ENCODE measurements around the gene SDR42E2.
"Not testable (repeated sequence)": the region's sequence is repeated elsewhere in the genome, so short reads cannot be mapped to it uniquely, and the experiment has no call there.

SDR42E2 gene

DNA sequence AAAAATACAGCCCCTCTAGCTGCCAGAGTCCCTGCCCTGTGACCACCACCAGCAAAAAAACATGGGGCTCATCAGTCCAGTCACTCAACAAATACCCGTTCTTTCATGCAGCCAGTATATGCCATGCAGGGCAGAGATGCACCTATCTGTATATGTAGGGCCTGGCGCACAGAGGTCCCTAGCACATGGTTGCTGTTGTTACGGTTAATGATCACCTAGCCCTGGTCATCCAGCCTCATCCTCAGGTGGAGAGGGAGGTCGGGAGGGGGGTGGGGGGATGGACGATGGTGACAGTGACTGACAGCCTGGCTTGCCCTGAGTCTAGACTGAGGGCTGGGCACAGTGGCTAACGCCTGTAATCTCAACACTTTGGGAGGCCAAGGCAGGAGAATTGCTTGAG lies 1.5 kb downstream of the SDR42E2 start:
- no peak for DNase-seq

DNA sequence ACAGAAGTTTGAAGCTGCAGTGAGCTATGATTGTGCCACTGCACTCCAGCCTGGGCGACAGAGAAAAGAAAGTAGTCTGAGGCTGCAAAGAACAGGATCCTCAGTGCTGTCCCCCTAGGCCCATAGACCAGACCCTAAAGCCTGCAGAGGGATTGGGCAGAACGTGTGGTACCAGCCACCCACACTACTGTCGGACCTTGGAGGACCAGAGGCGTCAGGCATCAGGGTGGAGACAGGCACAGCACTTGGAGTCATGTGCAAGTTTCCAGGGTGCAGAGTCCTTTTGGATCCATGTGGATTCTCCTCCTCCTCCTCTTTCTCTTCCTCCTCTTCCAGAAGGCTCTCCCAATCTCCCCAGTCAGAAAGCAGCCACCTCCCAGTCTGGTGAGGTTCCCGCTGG lies 2.2 kb downstream of the SDR42E2 start:
- no peak for DNase-seq

DNA sequence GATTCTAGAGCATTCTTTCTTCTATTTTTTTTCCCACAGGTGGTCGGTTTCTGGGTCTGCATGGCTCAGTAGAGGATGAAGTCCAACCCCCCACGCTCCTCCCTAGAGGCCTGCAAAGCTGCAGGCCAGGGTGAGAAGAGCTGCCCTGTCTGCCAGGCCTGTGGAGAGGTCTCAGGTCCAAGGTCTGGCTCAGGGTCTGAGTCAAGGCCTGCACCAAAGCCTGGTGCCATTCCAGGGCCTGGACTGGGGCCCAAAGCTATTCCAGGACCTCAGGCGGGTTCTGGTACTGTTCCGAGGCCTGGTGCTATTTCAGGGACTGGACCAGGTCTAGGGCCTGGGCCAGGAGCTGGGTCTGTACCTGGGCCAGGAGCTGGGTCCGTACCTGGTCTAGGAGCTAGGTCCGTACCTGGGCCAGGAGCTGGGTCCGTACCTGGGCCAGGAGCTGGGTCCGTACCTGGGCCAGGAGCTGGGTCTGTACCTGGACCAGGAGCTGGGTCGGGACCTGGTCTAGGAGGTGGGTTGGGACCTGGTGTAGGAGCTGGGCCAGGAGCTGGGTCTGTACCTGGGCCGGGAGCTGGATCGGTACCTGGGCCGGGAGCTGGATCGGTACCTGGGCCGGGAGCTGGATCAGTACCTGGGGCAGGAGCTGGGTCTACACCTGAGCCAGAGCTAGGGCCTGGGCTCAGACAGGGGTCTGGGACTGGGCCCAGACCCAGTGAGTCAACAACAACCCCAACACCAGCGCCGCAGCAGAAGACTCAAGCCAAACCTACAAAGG lies 3.4 kb downstream of the SDR42E2 start:
- no peak for DNase-seq

DNA sequence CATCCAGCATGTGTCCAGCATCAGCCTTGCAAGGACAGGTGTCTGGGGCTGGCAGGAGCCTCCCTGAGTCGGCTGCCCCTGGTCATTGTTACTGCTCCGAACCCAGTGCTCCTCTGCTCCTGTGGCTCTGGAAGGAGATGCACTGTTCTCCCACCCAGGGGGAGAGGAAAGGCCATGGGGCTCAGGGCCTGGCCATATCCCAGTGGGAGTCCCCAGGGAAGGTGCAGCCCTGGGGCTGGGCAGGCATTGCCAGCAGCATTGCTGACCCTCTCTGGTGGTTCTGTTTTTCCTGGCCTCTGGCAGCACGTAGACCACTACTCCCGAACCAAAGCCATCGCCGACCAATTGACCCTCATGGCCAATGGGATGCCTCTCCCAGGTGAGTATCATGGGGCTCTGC lies 9.6 kb downstream of the SDR42E2 start:
- no peak for DNase-seq

DNA sequence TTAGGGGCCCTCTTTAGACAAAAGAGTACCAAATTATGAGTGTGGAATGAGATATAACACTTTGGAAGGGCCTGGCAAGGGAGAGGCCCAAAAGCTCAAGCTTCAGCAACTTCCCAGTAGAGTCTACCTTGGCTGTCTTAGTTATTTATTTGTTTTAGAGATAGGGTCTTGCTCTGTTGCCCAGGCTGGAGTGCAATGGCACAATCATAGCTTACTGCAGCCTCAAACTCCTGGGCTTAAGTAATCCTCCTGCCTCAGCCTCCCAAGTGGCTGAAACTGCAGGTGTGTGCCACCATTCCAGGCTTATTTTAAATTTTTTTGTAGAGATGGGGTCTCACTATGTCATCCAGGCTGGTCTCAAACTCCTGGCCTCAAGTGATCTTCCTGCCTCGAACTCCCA lies 10.3 kb downstream of the SDR42E2 start:
- not testable (repeated sequence) for DNase-seq

DNA sequence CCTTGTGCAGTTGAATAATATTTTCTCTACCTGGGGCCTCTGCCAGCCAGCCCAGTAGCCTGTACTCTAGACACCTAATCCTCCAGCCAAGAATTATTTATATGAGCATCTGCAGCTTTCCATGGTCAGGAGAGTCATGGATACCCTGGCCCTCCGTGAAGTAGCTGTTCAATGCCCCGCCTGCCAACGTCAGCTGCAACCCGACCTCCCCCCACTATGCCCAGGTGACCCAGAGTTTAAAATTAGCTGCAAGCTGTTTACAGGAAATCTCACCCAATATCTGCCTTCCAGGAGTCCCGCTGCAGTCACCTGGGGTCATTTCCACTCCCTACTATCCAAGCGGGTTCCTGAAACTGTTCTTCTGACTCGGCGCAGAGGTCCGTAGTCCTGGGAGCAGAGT lies 12.3 kb downstream of the SDR42E2 start:
- DNase-seq: no peak

DNA sequence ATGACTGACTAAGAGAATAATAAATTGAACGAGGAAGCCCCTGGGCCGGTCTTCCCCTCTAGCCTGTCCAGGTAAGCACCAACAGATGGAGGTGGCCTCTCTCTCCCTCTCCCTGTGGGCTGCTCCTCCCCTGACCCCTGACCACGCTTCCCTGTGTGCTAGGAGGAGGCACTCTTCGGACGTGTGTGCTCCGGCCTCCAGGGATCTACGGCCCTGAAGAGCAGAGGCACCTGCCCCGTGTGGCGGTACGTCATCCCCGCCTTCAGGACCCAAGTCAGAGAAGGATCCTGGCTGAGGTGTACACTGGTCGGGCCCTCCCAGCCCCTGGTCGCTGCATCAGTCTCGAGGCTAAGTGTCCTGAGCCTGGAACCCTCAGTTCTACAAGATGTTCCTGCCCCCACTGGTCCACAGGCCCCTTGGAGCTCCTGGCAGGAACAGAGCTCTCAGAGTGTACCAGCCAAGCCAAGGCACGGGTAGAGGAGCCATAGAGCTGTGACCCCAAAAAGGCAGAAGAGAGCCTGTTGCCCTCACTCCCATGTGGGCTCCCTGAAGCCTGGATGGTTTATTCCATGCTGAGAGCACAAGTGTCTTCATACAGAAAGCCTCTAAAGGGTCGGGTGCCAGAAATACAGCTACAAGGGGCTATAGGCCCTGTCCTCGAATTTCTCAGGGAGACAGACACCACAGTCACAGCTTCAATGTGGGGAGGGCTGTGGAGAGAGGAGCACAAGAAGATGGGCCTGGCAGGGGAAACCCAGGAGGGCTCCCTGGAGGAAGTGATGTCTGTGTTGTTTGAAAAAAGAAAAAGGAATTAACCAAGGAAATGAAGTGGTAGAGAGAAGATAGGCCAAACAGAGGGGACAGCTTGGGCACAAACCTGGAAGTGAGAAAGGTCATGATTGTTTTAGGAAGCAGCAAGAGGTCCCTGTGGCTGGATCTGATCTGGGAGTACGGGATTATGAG lies 15.9 kb downstream of the SDR42E2 start:
- no peak for DNase-seq

DNA sequence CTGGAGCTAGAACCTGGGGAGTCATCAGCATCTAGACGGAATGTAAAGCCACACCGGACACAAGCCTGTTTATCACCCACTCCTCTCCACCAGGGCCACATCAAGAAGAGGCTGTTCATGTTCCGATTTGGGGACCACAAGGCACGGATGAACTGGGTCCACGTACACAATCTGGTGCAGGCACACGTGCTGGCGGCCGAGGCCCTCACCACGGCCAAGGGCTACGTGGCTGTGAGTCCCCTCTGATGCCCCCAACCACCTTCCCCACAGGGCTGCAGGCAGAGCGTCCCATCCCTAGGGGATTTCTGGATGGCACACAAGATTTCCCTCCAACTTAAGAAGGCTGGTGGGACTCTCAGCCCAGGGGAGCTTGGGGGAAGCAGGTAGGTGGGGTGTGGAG lies 19.1 kb downstream of the SDR42E2 start:
- DNase-seq: no peak

DNA sequence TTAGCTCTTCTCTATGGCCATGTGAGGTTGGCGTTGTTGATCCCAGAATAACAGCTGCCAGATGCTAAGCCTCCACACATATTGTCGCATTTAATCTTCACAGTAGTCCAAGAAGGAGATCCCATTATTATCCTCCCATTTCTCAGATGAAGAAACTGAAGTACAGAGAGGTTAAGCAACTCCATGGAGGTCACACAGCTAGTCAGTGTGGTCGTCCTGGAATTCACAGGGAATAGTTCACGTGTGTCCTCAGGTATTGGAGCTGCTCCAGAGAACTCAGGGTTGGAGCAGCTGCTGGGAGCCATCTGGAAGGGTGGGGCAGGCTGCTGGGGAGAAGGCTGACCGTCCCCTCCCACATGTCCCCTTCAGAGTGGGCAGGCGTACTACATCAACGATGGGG lies 19.5 kb downstream of the SDR42E2 start:
- DNase-seq: no peak

DNA sequence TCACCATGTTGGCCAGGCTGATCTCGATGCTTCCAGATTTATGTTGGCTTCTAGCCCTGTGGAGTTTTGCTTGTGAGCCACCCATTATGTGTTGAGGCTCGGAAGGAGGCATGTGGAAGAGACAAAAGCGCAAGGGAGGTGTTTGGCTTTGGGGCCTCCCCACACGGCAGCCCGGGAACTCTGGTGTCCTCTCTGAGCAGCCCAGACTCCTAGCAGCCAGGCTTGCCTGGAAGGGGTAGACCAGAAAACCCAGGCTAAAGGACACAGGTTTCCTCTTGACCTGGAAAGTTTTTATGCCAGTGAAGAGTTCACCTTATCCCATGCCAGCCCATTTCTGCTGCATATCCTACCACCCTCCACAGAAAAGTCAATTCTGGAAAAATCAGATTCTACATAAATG lies 21.0 kb downstream of the SDR42E2 start:
- DNase-seq: no peak

DNA sequence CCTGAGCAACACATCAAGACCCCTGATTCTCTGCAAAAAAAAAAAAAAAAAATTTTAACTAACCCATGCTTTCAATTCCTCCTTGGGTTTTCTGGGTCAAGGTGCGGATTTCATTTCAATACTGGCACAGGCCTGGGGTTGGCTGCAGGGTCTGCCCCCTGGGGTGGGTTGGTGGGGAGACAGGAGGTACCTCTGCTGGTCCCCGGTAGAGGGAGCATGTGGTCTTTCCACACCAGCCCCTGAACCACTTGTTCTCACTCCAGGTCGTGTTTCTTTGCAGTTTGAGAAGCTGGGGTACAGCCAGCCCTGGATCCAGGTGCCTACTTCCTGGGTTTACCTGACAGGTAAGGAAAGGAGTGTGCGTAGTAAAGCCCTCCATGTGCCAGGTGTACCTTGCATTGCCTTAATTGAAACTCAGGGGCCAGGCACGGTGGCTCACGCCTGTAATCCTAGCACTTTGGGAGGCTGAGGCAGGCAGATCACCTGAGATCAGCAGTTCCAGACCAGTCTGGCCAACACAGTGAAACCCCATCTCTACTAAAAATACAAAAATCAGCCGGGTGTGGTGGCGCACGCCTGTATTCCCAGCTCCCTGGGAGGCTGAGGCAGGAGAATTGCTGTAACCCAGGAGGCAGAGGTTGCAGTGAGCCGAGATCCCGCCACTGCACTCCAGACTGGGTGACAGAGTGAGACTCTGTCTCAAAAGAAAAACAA lies 21.8 kb downstream of the SDR42E2 start:
- no peak for DNase-seq

DNA sequence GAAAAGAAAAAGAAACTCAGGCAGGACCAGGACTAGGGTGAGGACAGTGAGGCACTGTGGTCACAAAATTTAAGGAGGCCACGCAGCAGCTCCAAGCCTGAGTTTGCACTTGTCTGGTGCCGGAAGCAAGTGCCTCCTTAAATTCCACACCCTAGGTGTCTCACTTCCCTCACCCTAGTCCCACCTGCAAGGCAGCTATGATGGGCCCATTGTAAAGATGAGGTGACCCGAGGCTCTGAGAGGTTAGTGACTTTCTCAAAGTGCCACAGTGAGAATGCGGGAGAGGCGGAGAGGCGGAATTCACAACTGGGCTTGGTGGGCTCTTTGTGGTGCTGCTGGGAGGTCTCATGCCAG lies 22.3 kb downstream of the SDR42E2 start:
- DNase-seq: no peak

DNA sequence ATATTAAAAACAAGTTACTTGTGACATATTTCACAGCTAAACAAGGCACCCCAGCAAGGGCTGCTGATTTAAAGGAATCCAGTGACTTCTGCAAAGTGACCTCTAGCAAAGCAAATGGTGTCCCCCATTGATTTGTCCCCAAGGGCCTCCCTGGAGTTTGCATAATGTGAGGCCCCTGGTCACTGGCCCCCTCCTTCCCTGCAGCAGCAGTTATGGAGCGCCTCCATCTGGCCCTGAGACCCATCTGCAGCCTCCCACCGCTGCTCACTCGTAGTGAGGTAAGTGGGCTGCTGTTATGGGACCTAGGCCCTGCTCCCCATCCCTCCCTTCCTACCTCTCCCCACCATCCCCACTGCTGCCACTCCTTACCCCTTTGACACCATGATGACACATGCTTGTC lies 24.2 kb downstream of the SDR42E2 start:
- DNase-seq: no peak

DNA sequence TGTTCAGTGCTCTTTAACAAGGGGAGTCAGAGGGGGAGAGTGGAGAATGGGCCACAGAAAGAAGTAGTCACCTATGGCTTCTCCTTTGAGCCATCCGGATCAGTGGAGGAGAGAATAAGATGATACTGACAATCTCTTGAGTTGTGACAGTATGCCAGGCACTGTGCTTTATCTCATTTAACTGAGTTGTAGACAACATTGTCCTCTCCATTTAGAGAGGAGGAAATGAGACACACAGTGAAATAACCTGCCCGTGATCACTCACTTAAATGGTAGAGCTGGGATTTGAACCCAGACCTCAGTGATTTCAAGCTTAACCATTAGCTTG lies 25.9 kb downstream of the SDR42E2 start:
- no peak for DNase-seq

DNA sequence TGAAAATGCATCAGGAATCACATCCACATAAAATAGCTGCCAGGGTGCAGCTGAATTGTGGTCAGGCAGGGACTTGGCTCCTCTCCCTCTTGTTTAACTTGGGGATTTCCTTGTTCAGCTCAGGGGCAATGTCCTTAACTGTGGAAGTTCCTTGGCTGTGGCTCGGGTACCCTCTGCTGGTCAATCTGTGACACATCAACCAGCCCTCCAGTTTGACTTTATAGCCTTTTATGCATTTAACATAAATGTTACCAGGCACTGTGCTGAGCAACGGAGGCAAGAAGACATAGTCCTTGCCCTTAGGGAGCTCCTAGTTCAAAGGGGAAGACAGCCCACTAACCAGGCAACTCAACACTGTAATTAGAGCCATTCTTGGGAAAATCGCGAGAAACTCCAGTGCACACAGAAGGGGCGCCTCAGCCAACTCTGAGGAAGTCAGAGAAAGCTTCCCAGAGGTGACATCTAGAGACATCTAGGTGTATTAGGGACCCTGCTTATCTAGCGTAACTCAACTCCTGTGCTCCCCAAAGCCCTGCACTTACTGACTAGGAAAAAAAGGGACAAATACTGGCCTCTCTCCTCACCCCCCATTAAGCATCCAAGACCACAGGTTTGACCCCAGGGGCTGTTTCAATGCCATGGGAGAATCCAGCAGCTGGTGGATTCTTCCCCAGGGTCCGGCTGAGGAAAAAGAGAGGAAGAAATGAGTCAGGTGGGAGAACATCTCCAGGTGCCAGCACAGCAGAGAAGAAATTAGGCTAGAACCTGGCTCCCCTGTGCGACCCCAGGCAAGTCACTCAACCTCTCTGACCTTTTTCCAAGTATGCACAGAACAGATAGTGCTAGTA lies 26.5 kb downstream of the SDR42E2 start:
- DNase-seq: peak; percentile 22 to 66

DNA sequence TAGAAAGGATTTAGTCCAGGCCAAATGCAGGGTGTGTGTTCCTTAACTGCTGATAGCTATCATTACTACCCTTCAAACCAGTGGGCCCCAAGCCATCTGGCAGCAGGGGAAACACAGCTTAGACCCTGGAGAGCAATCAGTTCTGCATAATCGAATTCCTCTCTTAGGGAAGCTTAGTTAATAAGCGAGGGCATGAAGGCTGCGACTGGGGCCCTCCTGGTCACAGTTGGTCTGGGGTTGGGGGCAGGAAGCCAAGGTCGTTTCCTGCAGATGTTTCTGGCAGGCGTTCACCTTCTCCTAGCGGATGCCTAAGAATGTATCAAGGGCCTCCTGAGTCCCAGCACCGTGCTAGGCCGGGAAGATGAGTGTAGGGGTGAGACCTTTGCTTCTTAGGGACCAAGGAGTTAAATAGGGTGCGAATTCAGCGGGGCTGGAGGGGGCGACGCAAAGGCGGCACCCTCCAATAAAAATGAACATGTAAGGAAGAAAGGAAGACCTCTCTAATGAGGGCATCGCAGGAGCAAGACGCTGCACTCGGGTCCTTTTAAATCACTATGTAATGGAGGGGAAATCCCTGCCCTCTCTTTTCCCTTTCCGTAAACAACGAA lies 27.3 kb downstream of the SDR42E2 start:
- DNase-seq: no peak

DNA sequence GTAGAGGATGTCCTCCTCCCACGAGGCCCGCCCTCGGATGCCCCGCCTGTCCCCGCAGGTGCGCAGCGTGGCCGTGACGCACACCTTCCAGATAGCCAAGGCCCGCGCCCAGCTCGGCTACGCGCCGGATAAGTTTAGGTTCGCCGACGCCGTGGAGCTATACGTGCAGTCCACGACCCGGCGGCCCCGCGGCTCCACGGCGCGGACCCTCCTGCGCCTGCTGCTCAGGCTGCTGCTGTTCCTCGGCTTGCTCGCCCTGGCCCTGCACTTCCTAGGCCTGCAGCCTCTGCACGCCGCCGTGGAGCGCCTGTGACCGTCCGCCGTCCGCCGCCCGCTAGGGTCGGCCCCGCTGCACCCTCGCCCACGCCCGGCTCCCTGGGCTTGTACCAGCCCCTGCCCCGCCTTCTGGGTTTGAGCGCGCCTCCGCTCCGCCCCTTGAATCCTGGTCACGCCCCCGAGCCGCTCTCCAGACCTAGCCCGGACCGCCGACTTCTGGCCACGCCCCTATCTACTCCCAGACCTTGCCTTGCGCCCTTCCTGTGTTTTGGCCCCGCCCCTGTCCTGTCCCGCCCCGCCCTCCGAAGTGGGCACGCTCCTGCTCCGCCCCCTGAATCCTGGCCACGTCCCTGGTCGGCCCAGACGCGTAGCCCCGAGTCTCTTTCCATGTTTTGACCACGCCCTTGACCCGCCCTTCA lies 27.9 kb downstream of the SDR42E2 start:
- peak in 1 of 2 donors; percentile 100 for DNase-seq

DNA sequence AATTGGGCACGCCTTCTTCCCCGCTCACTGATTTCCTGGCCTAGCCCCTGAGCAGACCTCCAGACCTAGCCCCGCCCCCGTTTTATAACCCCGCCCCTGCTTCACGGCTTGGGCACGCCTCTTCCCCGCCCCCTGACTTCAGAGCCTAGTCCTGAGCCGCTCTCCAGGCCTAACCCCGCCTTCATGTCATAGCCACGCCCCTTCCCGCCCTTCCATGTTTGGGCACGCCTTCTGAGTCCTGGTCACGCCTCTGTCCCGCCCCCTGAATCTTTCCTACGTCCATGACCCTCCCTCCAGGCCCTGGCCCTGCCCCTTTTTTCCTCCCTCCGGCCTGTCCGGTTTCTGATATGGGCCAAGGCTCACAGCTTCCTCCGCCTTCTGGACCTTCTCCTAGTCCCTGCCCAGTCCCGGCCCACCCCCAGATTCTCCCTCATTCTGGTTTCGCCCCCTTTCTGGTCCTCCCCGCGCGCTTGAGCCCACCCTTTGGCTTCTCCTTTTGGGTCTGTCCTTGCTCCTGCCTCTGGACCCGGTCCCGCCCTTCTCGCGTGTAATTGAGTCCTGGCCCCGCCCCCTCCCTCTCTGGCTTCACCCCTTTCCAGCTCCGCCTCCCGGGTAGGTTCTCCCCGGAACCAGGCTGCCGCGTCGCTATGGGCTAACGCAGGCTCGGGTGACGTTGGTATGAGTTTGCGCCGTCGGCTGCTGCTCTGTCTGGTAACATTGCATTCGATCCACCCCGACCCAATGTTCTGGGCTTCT lies 28.6 kb downstream of the SDR42E2 start:
- peak; percentile 100 for DNase-seq

DNA sequence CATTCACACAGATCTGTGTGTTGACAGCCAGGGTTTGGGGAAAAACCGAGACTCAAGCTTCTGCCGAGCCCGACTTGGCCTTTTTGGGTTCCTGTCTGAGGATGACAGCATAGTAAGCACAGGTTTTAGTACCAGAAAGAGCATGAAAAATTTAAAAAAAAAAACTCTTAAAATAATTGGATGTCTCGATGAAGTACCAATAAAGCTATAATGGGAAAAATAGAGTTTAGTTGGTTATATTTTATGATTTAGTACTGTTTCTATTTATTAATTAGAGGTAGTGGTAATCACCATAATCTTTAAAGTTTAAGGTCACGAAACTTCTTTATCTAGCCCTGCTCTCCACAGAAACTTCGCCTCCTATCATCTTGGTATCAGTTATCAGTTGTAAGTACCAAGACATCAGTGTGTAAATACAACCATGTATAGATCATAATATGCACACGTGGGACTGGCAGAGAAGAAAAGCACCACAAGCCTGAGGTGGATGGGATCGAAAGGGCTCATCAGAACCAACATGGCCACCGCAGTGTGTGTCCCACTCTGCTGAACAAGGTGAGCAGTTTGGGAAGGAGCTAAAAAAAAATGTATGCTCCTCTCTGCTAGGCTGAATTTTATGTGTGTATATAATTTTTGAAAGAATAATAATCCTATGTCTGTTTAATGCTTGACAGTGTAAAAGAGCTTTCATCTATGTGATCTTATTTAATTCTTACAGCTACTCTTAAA lies 29.4 kb downstream of the SDR42E2 start:
- no peak for DNase-seq

All from bone marrow (tissue), 2 donors.